NK-92 (cell line): ENCODE data around the gene ARMH3.
"Not testable (repeated sequence)": the region's sequence is repeated elsewhere in the genome, so short reads cannot be mapped to it uniquely, and the experiment has no call there.

Source experiments
- DNase-seq: peaks from one replicate; lab custom pipeline; 2025; ENCODE audit not compliant: unreplicated experiment; lab: John Stamatoyannopoulos, UW

ARMH3 gene

DNA sequence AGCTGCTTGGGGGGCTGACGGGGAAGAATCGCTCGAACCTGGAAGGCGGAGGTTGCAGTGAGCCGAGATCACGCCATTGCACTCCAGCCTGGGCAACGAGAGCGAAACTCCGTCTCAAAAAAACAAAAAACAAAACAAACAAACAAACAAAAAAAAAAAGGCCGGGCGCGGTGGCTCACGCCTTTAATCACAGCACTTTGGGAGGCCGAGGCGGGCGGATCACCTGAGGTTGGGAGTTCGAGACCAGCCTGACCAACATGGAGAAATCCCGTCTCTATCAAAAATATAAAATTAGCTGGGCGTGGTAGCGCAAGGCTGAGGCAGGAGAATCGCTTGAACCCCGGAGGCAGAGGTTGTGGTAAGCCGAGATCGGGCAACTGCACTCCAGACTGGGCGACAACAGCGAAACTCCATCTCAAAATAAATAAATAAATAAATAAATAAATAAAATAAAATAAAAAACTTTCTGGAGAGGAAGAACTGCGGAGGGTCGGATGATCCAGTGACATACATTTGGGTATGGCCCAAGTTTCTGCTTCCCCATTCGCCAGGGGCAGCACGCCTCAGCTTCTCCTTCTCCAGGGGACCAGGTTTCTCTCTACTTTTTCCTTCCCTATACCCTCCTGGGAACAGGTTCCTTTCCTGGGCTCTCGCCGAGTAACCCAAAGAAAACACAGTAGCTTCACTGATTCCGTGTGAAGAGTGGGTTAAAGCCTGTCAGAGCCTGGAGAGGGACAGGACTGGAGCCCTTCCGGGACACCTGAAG, 909 bp downstream of the ARMH3 start:
- not testable (repeated sequence) for DNase-seq

- DNase-seq = no peak
These were observed 9.9 kb downstream of the ARMH3 start for GRCh38 chr10:102046095-102046494.

DNA sequence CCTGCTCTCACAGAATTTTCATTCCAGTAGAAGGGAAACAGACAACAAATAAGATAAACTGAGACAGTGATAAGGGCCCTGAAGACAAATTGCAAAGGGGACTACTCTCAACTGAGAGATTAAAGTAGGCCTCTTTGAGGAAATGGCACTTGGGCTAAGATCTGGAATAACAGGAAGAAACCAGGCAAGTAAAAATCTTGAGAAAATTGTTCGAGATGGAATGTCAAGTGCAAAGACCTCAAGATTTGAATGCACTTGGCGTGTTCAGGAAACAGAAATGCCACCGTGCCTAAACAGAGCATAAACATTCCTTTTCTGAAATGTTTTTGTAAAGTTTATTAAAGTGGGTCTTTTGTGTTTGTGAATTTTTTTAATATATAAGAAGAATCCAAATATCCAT, 10.7 kb downstream of the ARMH3 start:
- no peak for DNase-seq

DNA sequence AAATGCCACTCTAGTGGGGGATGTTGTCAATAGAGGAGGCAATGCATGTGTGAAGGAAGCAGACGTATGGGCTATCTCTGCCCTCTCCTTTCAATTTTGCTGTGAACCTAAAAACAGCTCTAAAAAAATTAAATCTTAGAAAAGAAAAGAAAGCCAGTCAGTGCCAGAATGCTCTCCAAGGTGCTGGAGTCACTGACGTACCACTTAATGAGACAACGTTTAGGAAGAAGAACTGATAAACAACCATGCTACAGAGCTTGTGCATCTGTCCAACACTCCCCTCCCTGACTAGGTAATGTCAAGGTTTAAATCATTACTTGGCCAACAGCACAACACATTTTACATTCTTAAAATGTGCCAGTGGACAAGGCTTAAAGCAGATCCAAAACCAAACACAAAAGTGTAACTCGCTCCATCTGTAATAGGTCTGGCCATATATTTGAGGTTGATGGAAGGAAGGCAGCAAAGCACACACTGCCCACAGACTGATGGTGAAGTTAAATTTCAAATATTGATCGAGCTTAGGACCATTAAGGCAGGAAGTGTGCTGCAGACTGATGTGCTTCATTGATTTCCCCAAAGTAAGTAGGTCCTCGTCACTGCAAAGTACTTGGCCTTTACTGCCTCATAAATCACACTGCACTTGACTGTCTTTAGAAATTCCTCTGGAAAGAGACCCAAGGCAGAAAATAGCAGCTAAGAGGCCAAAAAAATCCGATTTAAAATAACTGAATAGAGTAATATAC, 15.5 kb downstream of the ARMH3 start:
- DNase-seq = no peak

GRCh38 chr10:102038410-102038809, 17.6 kb downstream of the ARMH3 start:
- DNase-seq = no peak

DNA sequence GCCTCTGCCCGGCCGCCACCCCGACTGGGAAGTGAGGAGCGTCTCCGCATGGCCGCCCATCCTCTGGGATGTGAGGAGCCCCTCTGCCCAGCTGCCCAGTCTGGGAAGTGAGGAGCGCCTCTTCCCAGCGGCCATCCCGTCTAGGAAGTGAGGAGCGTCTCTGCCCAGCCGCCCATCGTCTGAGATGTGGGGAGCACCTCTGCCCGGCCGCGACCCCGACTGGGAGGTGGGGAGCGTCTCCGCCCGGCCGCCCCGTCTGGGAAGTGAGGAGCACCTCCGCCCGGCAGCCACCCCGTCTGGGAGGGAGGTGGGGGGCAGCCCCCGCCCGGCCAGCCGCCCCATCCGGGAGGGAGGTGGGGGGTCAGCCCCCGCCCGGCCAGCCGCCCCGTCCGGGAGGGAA, 20.2 kb downstream of the ARMH3 start:
- not testable (repeated sequence) for DNase-seq

DNA sequence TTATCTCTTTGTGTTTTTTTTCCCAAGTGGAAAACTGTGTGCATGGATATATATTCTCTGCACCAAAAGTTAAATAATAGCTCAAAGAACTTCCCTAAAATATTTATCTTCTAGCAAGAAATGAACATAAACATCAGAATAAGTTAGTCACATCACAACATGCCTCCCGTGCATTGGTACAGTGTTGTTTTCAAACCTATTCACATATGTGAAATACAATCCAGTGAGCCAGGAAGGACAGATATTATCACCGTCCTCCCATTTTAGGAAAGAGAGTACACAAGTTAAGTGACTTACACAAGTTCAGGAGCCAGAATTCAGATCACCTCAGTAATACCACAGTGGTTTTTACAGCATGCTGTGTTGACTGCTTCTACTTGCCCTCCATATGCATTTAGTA, 22.2 kb downstream of the ARMH3 start:
- DNase-seq = no peak

DNA sequence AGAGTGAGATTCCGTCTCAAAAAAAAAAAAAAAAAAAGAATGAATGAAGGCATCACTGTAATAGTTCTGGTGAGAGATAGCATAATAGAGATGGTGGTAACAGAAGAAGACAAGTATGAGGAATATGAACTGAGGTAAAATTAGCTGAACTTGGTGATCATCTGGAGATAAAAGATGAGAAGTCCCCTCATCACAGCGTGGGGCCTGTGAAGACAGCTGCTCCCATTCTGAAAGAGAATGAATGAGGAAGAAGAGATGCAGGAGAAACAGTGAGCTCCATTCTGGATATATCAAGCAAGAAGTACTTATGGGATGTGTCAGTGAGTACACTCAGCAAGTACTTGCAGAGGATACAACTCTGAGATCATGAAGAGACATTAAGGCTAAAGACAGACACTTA, 28.7 kb downstream of the ARMH3 start:
- no peak for DNase-seq

GRCh38 chr10:102024799-102025198, 31.2 kb downstream of the ARMH3 start:
- no peak for DNase-seq

DNA sequence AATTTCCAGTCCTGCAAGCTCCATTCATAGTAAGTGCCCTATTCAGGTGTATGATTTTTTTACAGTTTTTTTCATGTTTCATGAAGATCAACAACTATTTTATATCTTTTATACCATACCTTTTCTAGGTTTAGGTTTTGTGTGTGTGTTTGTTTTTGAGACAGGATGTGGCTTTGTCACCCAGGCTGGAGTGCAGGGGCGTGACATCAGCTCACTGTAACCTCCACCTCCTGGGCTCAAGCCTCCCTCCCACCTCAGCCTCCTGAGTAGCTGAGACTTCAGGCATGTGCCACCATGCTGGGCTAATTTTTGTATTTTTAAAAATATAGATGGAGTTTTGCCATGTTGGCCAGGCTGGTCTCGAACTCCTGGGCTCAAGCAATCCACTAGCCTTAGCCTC, 35.0 kb downstream of the ARMH3 start:
- DNase-seq = no peak

DNA sequence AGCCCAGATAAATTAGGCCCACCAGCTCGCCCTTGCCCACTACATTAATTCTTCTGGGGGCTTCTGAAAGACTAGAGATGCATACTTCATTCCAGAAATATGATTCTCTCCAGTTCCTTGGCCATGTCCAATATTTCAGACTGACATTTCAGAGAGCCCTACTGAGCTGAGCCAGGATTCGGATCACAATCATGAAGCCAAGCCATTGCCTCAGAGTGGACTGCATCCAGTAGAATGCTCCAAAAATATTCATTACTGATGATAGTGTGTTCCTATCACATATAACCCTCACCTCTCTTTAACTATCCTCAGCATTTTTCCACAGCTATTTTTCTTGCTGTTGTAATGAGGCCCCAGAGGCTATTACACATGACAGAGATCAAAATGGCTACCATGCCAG, 38.7 kb downstream of the ARMH3 start:
- no peak for DNase-seq

GRCh38 chr10:102016416-102016815, 39.6 kb downstream of the ARMH3 start:
- no peak for DNase-seq

- no peak for DNase-seq
These were observed 45.0 kb downstream of the ARMH3 start for GRCh38 chr10:102010961-102011360.

DNA sequence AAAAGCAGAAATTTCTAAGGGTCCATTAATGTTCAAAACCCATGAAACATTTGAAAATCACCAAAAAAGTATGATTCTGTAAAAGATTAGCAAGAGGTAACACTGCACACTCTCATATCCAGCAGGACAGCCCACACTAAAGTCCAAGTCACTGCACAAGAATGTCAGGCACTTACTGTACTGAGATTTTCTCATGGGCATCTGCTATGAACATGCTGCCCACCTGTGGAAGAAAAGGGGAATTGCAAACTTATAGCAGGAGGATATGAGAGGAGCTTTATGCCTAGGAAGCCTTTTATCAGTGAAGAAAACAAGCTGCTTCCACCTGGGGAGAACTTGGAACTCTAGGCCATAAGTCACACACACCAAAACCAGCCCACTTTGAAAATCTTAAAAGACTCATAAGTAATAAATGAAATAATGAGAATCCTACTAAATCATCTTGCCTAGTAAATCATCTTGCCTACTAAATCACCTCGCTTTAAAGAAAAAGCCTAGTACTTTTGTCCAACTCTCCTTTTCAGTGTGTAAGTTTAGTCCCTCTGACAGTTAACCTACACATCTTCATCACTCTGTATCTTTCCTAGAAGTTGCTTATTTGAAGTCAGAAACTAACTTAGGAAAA, 46.1 kb downstream of the ARMH3 start:
- DNase-seq = no peak

DNA sequence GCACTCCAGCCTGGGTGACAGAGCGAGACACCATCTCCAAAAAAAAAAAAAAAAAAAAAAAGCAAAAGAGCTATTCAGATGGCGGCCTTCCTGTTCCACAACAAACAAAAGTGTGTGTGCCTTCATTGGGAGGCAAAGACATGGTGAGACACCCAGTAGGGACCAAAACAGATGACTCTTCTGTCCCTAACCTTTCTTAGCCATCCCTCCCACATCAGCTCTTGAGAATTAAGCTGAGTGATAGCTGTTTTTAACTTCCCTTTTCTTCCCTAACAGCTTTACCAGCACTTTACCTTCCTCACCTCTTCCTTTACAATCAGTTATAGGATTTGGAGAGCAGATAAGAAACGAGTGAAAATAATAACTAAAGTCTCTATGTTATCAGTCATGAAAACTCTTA, 48.2 kb downstream of the ARMH3 start:
- no peak for DNase-seq

DNA sequence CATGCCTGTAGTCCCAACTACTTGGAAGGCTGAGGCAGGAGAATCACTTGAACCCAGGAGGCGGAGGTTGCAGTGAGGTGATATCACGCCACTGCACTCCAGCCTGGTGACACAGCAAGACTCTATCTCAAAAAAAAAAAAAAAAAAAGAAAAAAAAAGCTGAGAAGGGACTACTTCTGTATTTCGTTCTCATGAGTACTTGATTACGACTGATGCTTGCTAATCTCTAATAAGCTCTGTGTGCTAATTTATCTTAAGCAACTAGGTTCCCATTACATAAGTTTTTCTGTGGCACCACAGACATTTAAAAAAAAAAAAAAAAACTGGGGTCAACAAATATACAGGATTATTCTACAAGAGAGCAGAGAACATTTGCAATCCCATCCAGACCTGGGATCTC, 48.9 kb downstream of the ARMH3 start:
- DNase-seq = not testable (repeated sequence)

DNA sequence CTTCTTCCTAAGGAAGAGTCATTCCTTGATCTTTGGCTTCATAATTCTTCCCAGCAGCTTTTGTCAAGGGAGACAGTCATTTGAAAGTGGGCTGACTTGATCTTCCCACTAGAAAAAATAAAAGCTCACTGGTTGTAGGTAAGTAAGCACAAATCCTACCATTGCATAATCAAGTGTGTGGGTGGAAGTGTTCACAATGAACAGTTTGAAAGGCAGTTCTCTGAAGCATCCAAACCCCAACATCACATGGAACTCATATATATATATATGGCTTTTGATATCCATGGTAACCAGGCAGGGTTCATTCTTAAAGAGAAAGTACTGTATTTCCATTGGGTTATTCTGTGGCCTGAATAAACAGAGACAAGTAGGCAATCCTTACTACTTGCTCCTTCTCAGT, 51.6 kb downstream of the ARMH3 start:
- DNase-seq = no peak

DNA sequence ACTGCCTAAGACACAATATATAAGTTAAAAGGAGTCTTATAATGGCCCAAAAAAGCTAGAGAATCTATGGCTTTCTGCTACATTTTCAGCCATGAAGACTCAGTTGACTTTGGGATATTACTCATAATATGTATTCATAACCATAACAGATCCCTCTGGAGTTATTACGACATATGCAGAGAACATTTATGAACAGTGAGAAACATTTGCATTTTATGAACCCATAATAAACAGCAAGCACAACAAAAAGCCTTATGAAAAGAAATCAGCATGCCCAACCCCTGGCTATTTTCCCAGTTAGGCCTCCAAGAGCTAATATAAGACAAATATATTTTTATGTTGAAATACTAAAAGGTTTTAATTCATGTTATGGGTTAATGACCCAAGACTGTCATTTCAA, 52.4 kb downstream of the ARMH3 start:
- DNase-seq = no peak

DNA sequence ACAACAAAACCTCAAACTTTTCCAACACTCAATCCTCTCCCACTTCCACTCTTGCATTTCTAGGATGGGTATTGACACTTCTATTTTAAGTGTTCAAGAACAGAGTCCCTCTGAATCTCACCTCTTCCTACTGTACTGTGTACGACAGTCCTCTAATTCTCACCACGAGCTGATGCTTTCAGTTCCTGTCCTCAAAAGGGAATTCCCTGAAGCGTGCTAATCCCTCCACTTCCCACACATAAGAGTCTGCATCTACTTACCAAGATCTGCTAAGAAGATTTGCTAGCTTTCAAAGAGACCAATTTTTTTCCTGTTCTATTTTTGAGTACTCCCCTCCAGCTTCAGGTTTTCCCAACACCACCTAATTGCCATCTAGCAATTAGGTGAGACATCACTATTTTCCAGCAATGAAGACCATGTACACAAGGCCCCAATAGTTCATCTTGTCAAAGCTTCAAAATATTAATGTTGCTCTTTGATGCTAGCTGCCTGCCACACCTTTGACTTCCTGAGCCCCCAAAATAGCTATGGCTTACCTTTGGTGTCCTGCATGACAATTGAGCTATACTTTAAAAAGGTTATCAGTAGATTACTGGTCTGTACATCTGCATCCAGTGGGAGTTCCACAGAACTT, 54.4 kb downstream of the ARMH3 start:
- no peak for DNase-seq

DNA sequence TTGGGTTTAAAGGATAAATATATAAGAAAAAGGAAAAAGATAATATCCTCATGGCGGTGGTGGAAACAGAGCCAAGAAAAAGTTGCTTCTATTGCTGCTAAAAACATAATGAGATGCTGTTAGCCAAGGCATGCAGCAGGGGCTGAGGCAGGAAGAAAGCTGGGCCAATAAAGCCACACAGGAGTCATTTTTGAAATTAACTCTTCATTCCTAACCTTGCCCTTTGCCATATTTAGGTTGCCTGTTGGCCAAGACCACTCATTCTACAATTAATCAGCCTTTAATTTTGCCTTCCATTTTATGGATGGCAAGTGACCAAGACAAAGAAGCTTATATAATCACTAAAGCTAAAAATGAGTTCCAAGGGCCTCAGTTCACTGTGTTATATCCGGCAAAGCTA, 58.2 kb downstream of the ARMH3 start:
- DNase-seq = no peak

DNA sequence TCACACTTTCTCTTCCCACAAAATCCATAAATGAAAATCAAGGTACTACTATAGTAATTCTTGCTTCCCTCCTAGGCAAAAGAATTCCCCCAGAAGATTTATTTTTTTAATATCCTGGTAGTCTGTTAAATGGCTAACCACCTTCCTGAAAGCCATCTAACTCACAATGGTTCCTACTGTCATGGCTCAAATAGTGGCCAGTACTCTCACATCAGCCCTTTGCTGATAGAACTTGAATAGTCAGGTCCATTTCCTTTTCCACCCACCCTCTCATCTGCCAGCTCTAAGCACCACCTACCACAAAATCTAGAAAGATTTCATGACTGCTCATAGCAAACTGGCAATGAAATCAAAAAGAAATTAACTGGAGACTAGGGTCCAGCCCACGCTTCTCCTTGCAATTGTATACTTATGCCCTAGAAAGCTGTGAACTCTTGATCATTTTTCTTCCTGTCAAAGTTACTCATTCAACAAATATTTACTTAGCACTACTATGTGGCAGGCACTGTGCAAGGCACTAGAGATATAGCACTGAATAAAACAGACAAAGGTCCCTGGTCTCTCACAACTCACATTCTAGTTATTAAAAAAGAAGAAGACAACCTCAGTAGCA, 60.4 kb downstream of the ARMH3 start:
- DNase-seq = no peak
